Stimulated activated naive CD8-positive, alpha-beta T cell treated with anti-CD3 and anti-CD28 coated beads, Interleukin-15, Interleukin-2, amounts not matched to agents 100 U/mL and 50 U/mL, for 24 hours (primary cell): Measurements from ENCODE around the gene PRDM5.
A peak's percentile ranks its signal among the peaks of the same experiment; 100 is the strongest.

Experiments
- ATAC-seq: fragments of 150-1000 bp; cut with Tn5 transposase; one replicate; pipeline ENCODE4 v1.10.0; 2021
- DNase-seq: peaks from one replicate; pipeline ENCODE4 v3.0.0; 2021

PRDM5 gene

GRCh38 chr4:120922381-120923206 lies at the start of gene PRDM5:
Gene PRDM5, minus strand, starts transcription at chr4:120922726. Its CDS starts 118 bp downstream, at chr4:120922608.
- peak; percentile 59 for ATAC-seq

GRCh38 chr4:120971884-120972283 lies 49.4 kb upstream of the PRDM5 start:
- DNase-seq (no peak), ATAC-seq (no peak)

More at GRCh38 chr4:120922381-120923206, at the start of gene PRDM5:
- peak; percentile 52 for DNase-seq

- DNase-seq = no peak
- ATAC-seq = no peak
These were observed 43.4 kb upstream of the PRDM5 start for GRCh38 chr4:120965938-120966337.

GRCh38 chr4:120964596-120964995 lies 42.1 kb upstream of the PRDM5 start:
- ATAC-seq = no peak
- no peak for DNase-seq

GRCh38 chr4:120963449-120963848 lies 40.9 kb upstream of the PRDM5 start:
- DNase-seq = no peak
- no peak for ATAC-seq

GRCh38 chr4:120960656-120961267 lies 38.2 kb upstream of the PRDM5 start:
- ATAC-seq (no peak), DNase-seq (no peak)

- no peak for DNase-seq
- no peak for ATAC-seq
These were observed 25.9 kb upstream of the PRDM5 start for GRCh38 chr4:120948382-120948781.

- no peak for ATAC-seq
- DNase-seq = no peak
These were observed 20.2 kb upstream of the PRDM5 start for GRCh38 chr4:120942776-120943175.

- DNase-seq (no peak), ATAC-seq (no peak)
These were observed 18.0 kb upstream of the PRDM5 start for GRCh38 chr4:120940547-120940946.

- DNase-seq = no peak
- no peak for ATAC-seq
These were observed 17.2 kb upstream of the PRDM5 start for GRCh38 chr4:120939693-120940092.

GRCh38 chr4:120929847-120930246 lies 7.3 kb upstream of the PRDM5 start:
- no peak for DNase-seq
- no peak for ATAC-seq

- ATAC-seq (peak; percentile 66), DNase-seq (no peak)
These were observed 5.4 kb upstream of the PRDM5 start for GRCh38 chr4:120927801-120928409.

GRCh38 chr4:120926358-120927025 lies 4.0 kb upstream of the PRDM5 start:
- ATAC-seq = no peak
- no peak for DNase-seq

GRCh38 chr4:120924931-120925330 lies 2.4 kb upstream of the PRDM5 start:
- DNase-seq (no peak), ATAC-seq (no peak)

- DNase-seq = no peak
- no peak for ATAC-seq
These were observed 639 bp upstream of the PRDM5 start for GRCh38 chr4:120923207-120923522.

GRCh38 chr4:120921456-120922380 lies 808 bp downstream of the PRDM5 start:
- DNase-seq (peak; percentile 61), ATAC-seq (peak; percentile 52)

GRCh38 chr4:120920666-120921065 lies 1.9 kb downstream of the PRDM5 start:
- ATAC-seq (no peak), DNase-seq (no peak)

GRCh38 chr4:120919358-120919757 lies 3.2 kb downstream of the PRDM5 start:
- DNase-seq = no peak
- peak; percentile 33 for ATAC-seq

- DNase-seq (no peak), ATAC-seq (no peak)
These were observed 3.7 kb downstream of the PRDM5 start for GRCh38 chr4:120918788-120919187.

GRCh38 chr4:120918092-120918491 lies 4.4 kb downstream of the PRDM5 start:
- DNase-seq = no peak
- ATAC-seq = no peak

- no peak for DNase-seq
- no peak for ATAC-seq
These were observed 5.6 kb downstream of the PRDM5 start for GRCh38 chr4:120916937-120917336.

- DNase-seq = no peak
- ATAC-seq = no peak
These were observed 7.2 kb downstream of the PRDM5 start for GRCh38 chr4:120915336-120915735.
